HTR-8/SVneo (cell line): ENCODE data around the gene UPF2.
"Not testable (repeated sequence)": the region's sequence is repeated elsewhere in the genome, so short reads cannot be mapped to it uniquely, and the experiment has no call there.

ENCODE experiments used
- DNase-seq: peaks from one replicate; pipeline ENCODE4 v3.0.0; 2011; ENCODE audit warnings: low spot score, mixed read lengths; ENCODE audit not compliant: insufficient read length
- FAIRE-seq: peaks from 2 replicates; lab custom pipeline; 2011; peaks lifted over from hg19 to GRCh38; lab: Jason Lieb, UNC

Gene UPF2

DNA sequence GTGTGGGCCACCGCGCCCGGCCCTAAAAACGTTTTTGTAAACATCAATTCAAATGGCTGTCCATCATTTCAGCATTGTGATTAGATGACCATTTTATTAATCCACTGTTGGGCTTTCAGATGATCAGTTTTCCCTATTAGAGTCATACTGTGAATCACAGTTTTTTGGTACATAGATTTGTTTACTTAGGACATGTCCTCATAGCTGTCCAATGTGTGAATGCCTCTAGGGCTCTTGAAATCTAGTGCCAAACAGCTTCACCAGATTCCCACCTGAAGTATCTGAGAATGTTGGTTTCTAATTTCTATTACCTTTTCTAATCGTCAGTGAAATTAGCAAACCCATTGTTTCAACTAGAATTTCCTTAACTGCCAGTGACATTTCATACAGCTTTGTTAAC, 66.8 kb downstream of the UPF2 start:
- DNase-seq (no peak), FAIRE-seq (no peak)

- not testable (repeated sequence) for DNase-seq, FAIRE-seq
Observed at GRCh38 chr10:11972523-11972922, 70.1 kb downstream of the UPF2 start.

DNA sequence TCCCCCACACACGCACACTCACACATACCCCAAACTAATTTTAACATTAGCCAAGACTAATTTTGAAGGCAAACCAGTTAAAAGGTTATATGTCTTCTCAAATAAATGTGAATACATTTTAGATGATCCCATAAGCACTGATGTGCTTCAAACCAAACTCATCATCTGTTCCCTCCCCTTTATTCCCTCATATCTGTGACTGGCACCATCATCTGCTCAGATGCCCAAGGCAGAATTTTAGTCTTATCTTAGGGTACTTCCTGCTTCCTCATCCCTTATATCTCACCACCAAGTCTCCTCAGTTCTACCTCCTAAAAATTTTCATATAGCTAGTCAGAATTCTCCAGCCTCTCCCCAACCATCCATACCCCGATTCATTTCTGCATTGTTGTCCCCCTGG, 80.4 kb downstream of the UPF2 start:
- DNase-seq (no peak), FAIRE-seq (no peak)

GRCh38 chr10:11961771-11962170, 80.8 kb downstream of the UPF2 start:
- FAIRE-seq (no peak), DNase-seq (no peak)

- DNase-seq (no peak), FAIRE-seq (no peak)
Observed at GRCh38 chr10:11959966-11960365, 82.6 kb downstream of the UPF2 start.

DNA sequence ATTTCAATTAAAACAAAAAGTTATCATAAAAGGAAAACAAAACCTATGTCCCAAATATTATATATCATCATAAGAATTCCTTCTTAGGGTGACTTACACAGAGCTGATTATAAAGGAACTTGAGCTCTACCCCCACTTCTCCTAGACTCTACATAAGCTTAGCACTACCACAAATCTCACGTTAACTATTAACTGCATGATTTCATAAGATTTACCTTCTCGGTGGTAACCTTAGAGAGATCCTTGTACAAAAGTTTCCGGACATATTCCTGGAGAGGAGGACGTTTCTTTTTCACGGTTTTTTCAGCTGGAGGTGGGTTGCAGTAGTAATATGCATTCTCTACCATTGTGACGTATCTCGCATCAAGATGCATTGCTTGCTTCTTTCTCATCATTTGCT, 83.7 kb downstream of the UPF2 start:
- FAIRE-seq (no peak), DNase-seq (no peak)

GRCh38 chr10:11951695-11952094, 90.9 kb downstream of the UPF2 start:
- FAIRE-seq: no peak

GRCh38 chr10:11950325-11951018, 92.1 kb downstream of the UPF2 start:
- no peak for FAIRE-seq
- no peak for DNase-seq

More at GRCh38 chr10:11951695-11952094, 90.9 kb downstream of the UPF2 start:
- DNase-seq: no peak

DNA sequence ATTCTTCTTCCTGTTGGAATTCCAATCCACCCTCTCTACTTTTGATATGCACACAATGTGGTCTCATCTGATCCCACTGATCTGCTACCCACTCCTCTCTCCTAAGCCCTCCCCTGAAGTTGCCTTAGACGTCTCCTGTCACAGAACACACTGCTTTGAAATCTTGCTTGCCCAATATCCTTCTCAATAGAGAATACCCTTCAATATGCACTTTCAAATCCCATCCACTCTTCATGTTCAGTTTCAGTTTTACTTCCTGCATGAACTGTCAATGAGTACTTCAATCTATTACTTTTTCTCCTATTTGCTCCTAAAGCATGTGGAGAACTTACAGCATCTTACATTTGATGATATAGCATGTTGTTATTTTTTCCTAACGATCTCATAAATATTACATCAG, 93.5 kb downstream of the UPF2 start:
- DNase-seq: no peak
- FAIRE-seq: no peak

- DNase-seq (no peak), FAIRE-seq (no peak)
Observed at GRCh38 chr10:11946652-11947051, 96.0 kb downstream of the UPF2 start.

DNA sequence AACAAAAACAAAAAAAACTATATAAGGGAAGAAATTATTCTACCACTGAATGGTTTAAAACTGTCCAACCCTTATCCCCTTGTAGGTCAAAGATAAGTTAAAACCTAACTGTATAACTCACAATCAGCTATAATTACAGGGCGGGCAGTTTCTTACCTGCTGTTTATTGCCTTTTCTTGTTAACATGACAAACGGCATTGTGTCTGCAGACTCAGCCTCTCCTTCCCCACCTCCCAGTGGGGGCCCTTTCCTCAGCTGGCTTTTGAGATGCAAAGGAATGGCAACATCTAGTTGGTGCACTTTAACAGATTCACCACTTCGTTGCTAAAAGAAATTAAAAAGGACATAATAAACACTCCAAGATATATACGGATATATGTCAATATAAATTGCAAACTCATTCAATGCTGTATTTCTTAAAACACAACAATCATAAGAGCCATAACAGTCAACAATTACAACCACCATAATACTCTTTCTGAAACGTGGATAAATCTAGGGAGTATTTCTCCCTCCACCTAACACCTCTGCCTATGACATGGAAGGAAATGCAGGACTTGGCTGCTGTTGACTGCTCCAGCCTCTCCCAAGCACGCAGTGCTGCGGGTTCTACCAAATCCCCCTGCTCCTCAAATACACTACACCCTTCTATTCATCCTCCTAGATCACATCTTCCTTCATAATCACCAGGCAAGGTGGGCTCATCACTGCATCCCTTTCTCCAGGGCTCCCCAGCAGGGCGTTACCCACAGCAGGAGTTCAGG, 106.0 kb downstream of the UPF2 start:
- DNase-seq (no peak), FAIRE-seq (no peak)

GRCh38 chr10:11934262-11934661, 108.3 kb downstream of the UPF2 start:
- FAIRE-seq: no peak

GRCh38 chr10:11933577-11934223, 108.9 kb downstream of the UPF2 start:
- FAIRE-seq (no peak), DNase-seq (no peak)

More at GRCh38 chr10:11934262-11934661, 108.3 kb downstream of the UPF2 start:
- no peak for DNase-seq

GRCh38 chr10:11931038-11931437, 111.6 kb downstream of the UPF2 start:
- DNase-seq (no peak), FAIRE-seq (no peak)

- FAIRE-seq (no peak), DNase-seq (no peak)
Observed at GRCh38 chr10:11930312-11930978, 112.2 kb downstream of the UPF2 start.

GRCh38 chr10:11927746-11928145, 114.9 kb downstream of the UPF2 start:
- no peak for FAIRE-seq
- DNase-seq: no peak

DNA sequence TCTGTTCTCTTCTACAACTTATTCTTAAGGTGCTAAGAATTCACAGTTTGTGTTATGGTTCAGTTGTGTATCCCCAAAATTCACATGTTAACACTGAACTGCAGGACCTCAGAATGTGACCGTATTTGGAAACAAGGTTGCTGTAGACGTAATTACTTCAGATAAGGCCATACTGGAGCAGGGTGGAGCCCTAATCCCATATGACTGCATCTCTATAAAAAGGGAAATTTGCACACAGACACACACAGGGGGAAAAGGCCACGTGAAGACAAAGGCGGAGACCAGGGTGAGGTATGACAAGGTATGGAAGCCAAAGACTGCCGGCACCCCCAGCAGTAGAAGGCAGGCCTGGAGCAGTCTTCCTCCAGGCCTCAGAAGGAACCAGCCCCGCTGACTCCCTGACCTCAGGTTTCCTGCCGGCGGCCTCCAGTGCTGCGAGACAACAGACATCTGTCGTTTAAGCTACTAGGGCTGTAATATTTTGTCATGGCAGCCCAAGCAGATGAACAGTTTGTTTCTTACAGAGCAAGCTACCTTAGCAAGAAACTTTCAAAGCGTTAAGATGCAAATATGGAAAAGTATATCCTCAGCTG, 120.7 kb downstream of the UPF2 start:
- FAIRE-seq (no peak), DNase-seq (no peak)

DNA sequence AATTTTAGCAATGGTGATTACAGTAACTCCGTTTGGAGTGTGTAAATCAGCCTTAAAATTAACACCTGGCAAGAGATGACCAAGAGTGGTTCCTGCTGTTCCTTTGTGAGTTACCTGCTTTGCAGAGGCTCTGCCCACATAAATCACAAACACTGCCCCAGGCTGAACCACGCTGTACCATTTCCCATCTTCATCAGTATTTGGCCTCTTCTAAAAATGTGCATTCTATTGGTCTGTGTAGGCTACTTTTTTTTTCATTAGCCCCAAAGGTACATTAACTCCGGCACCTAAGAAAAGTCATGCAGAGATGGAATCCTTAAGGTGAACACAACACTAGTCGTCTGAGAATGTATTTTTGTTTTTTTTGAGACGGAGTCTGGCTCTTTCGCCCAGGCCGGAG, 123.3 kb downstream of the UPF2 start:
- DNase-seq (no peak), FAIRE-seq (no peak)

DNA sequence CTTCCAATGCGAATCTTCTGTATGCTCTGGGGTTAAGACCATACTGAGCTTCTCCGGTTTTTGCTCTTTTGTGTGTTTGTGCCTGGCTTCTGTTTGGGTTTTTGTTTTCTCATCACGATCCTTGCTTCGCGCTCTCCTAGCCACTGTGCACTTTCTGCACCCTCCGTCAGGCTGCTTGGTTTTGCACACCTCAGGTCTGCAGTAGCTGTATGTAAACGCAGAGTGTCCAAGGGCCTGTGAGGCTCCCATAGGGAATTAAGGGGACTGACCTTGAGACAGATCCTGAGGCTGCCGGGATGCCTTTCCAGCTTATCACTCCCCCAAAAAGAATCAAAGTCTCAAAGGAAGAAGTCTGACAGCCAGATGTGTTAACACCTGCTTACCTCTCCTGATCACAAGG, 124.2 kb downstream of the UPF2 start:
- no peak for DNase-seq
- FAIRE-seq: no peak

GRCh38 chr10:11913079-11913641, 129.4 kb downstream of the UPF2 start:
- DNase-seq (no peak), FAIRE-seq (no peak)
